HPDE6-E6E7 (cell line): ENCODE measurements around the gene OR5B12.
"Not testable (repeated sequence)": the region's sequence is repeated elsewhere in the genome, so short reads cannot be mapped to it uniquely, and the experiment has no call there.

Experiments used
- DNase-seq: peaks from one replicate; pipeline ENCODE4 v3.0.0; 2011; ENCODE audit warnings: missing footprints; ENCODE audit errors: extremely low spot score

Gene OR5B12

GRCh38 chr11:58442136-58442535 lies at the start of gene OR5B12:
TSS of gene OR5B12 (minus strand) at chr11:58442236. CDS start at chr11:58440151, 2,085 bp downstream.
- DNase-seq, result no peak

- no peak for DNase-seq
Measured at GRCh38 chr11:58490827-58491226, 48.8 kb upstream of the OR5B12 start.

GRCh38 chr11:58487170-58487569 lies 45.1 kb upstream of the OR5B12 start:
- DNase-seq, result no peak

- no peak for DNase-seq
Measured at GRCh38 chr11:58485961-58486360, 43.9 kb upstream of the OR5B12 start.

GRCh38 chr11:58471892-58472291 lies 29.9 kb upstream of the OR5B12 start:
- no peak for DNase-seq

GRCh38 chr11:58466293-58466692 lies 24.3 kb upstream of the OR5B12 start:
- DNase-seq, result no peak

- no peak for DNase-seq
Measured at GRCh38 chr11:58465690-58466089, 23.7 kb upstream of the OR5B12 start.

GRCh38 chr11:58451585-58451984 lies 9.5 kb upstream of the OR5B12 start:
- no peak for DNase-seq

GRCh38 chr11:58446294-58446693 lies 4.3 kb upstream of the OR5B12 start:
- no peak for DNase-seq

GRCh38 chr11:58444300-58444699 lies 2.3 kb upstream of the OR5B12 start:
- DNase-seq, result no peak

GRCh38 chr11:58438486-58438885 lies 3.5 kb downstream of the OR5B12 start:
- no peak for DNase-seq

- DNase-seq, result no peak
Measured at GRCh38 chr11:58434217-58434616, 7.8 kb downstream of the OR5B12 start.

- no peak for DNase-seq
Measured at GRCh38 chr11:58433638-58434203, 8.3 kb downstream of the OR5B12 start.

GRCh38 chr11:58429273-58429672 lies 12.8 kb downstream of the OR5B12 start:
- DNase-seq, result no peak

- no peak for DNase-seq
Measured at GRCh38 chr11:58428021-58428420, 14.0 kb downstream of the OR5B12 start, which contains the start of gene OR5B2. TSS of gene OR5B2 (minus strand) at chr11:58428121. CDS start at chr11:58423261, 4,860 bp downstream.

GRCh38 chr11:58406774-58407173 lies 35.3 kb downstream of the OR5B12 start, which contains the start of gene OR5B3:
TSS of gene OR5B3 (minus strand) at chr11:58406874. CDS start at chr11:58403409, 3,465 bp downstream.
- DNase-seq, result no peak

GRCh38 chr11:58399622-58400021 lies 42.4 kb downstream of the OR5B12 start:
- DNase-seq, result not testable (repeated sequence)

GRCh38 chr11:58395581-58395980 lies 46.5 kb downstream of the OR5B12 start:
- DNase-seq, result no peak

- DNase-seq, result peak; percentile 33
Measured at GRCh38 chr11:58394195-58394594, 47.8 kb downstream of the OR5B12 start.

GRCh38 chr11:58392746-58393145 lies 49.3 kb downstream of the OR5B12 start:
- DNase-seq, result peak; percentile 42

GRCh38 chr11:58391879-58392278 lies 50.2 kb downstream of the OR5B12 start:
- no peak for DNase-seq

- no peak for DNase-seq
Measured at GRCh38 chr11:58390551-58391063, 51.4 kb downstream of the OR5B12 start.
